Measurements from ENCODE around the gene COBL. TPM values are rescaled to one million over a fixed set of nuclear protein-coding genes. Genes with fewer than 3 reads are reported as not detected.
A peak's percentile ranks its signal among the peaks of the same experiment; 100 is the strongest.

The COBL gene
- total and polyA plus RNA-seq, 2 of the 4 experiments (the other 2 are of a cell fraction) = under 0.01 TPM; not detected in 1

GRCh38 chr7:51123322-51124019, 193.1 kb downstream of the COBL start:
- Histone ChIP-seq H3K18ac (ENCODE audit: low read depth, low read length) (no peak overlapping the region), H4K20me1 (ENCODE audit: insufficient read depth, low read length) (no peaks in the 10 kb centered on the region), H3K9me1 (ENCODE audit: insufficient read depth, low read length) (no peaks in the 10 kb centered on the region), H3K4me1 (ENCODE audit: control insufficient read depth, insufficient read depth, low read length) (no peaks in the 10 kb centered on the region), H4K5ac (ENCODE audit: low read depth, low read length) (no peak overlapping the region), H3K4ac (ENCODE audit: low read depth, low read length) (no peak overlapping the region), H2AK9ac (replicated peaks; ENCODE audit: low read depth, low read length, poor library complexity) (no peak overlapping the region), H3K36me3 (ENCODE audit: control insufficient read depth, insufficient read depth, low read length) (no peaks in the 10 kb centered on the region), H2AFZ (replicated peaks; ENCODE audit: low read length, poor library complexity) (no peak overlapping the region), H2BK5ac (ENCODE audit: low read depth, low read length, poor library complexity, severe bottlenecking) (no peak overlapping the region), H3K27ac (ENCODE audit: insufficient read depth, low read length) (no peak overlapping the region), H3K79me1 (ENCODE audit: low read depth in 1 of 2, low read length in 2 of 2) (no peaks in the 10 kb centered on the region), H2BK15ac (ENCODE audit: low read depth, low read length) (no peak overlapping the region), H4K91ac (ENCODE audit: insufficient read depth, low read depth, low read length) (no peak overlapping the region), H2BK20ac (ENCODE audit: low read depth, low read length) (no peak overlapping the region), H3K23ac (ENCODE audit: low read depth, low read length) (no peak overlapping the region), H3K14ac (replicated peaks; ENCODE audit: low read depth, low read length) (no peak overlapping the region), H4K8ac (ENCODE audit: low read depth in 2 of 2, low read length in 2 of 2) (no peak overlapping the region), H2BK120ac (ENCODE audit: low read depth, low read length) (no peak overlapping the region), H2AK5ac (ENCODE audit: low read depth, low read length) (no peak overlapping the region), H3K9me3 (ENCODE audit: control insufficient read depth, insufficient read depth, low read length) (no peaks in the 10 kb centered on the region), H3K4me3 (ENCODE audit: insufficient read depth, low read depth, low read length) (no peak overlapping the region), H3K4me2 (ENCODE audit: low read depth, low read length) (no peak overlapping the region), H3K27me3 (ENCODE audit: control insufficient read depth, insufficient read depth, low read length) (no peaks in the 10 kb centered on the region), H3K9ac (ENCODE audit: low read depth, low read length) (no peak overlapping the region), H3K56ac (ENCODE audit: extremely low read depth, insufficient read depth, low read length) (no peak overlapping the region)
- ChIA-PET CTCF (no interaction called here), POLR2A (ENCODE audit: unreplicated experiment) (no interaction called here)
- in situ Hi-C loops (cut with MboI; ENCODE audit: low sequenced_read_pairs) (no loop called here), dilution Hi-C loops (cut with HindIII; ENCODE audit: low sequenced_read_pairs, unreplicated experiment) (no loop called here), intact Hi-C loops (cut with micrococcal nuclease) (no loop called here)
- no TSS peak for BruUV-seq (replicated peaks)
- no peak for TF ChIP-seq SMC3 (IDR thresholded peaks at IDR 0.05; ENCODE audit: low read depth, low read length)
- TF ChIP-seq MAZ (IDR thresholded peaks at IDR 0.05; ENCODE audit: borderline replicate concordance, low read depth, low read length) = 0 out of 2 replicates have a peak, but pooled peaks have one; percentile 8
- no peak for TF ChIP-seq RAD21 (IDR thresholded peaks at IDR 0.05; ENCODE audit: low read length)
- no peak for TF ChIP-seq BHLHE40 (IDR thresholded peaks at IDR 0.05; ENCODE audit: low read depth, low read length)
- no peak for TF ChIP-seq CTCF (conservative IDR thresholded peaks at IDR 0.05; ENCODE audit: low read depth, low read length)
- TF ChIP-seq MAFK (IDR thresholded peaks at IDR 0.05; ENCODE audit: low read depth, low read length) = no peak
- TF ChIP-seq, protein P1, sequence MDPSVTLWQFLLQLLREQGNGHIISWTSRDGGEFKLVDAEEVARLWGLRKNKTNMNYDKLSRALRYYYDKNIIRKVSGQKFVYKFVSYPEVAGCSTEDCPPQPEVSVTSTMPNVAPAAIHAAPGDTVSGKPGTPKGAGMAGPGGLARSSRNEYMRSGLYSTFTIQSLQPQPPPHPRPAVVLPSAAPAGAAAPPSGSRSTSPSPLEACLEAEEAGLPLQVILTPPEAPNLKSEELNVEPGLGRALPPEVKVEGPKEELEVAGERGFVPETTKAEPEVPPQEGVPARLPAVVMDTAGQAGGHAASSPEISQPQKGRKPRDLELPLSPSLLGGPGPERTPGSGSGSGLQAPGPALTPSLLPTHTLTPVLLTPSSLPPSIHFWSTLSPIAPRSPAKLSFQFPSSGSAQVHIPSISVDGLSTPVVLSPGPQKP (IDR thresholded peaks at IDR 0.05; ENCODE audit: borderline replicate concordance, low read depth, low read length) = no peak
- TF ChIP-seq RFX5 (IDR thresholded peaks at IDR 0.05; ENCODE audit: low read depth, low read length) = no peak
- TF ChIP-seq CHD1 (IDR thresholded peaks at IDR 0.05; ENCODE audit: low read depth, low read length) = no peak
- TF ChIP-seq CEBPB (IDR thresholded peaks at IDR 0.05; ENCODE audit: low read depth, low read length) = peak; percentile 95
- no peak for TF ChIP-seq POLR2A (IDR thresholded peaks at IDR 0.05; ENCODE audit: low read depth, low read length)
- TF ChIP-seq MXI1 (IDR thresholded peaks at IDR 0.05; ENCODE audit: borderline replicate concordance, low read depth, low read length) = no peak
- TF ChIP-seq, protein P2, sequence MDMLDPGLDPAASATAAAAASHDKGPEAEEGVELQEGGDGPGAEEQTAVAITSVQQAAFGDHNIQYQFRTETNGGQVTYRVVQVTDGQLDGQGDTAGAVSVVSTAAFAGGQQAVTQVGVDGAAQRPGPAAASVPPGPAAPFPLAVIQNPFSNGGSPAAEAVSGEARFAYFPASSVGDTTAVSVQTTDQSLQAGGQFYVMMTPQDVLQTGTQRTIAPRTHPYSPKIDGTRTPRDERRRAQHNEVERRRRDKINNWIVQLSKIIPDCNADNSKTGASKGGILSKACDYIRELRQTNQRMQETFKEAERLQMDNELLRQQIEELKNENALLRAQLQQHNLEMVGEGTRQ (IDR thresholded peaks at IDR 0.05; ENCODE audit: low read depth, low read length) = peak; percentile 79
- no peak for TF ChIP-seq NFE2L2 (IDR thresholded peaks at IDR 0.05; ENCODE audit: low read depth, low read length)
- peak; percentile 41; the same call in 1 of the 2 replicates for TF ChIP-seq FOS (IDR thresholded peaks at IDR 0.05; ENCODE audit: low read depth, low read length)
- no peak for TF ChIP-seq RCOR1 (IDR thresholded peaks at IDR 0.05; ENCODE audit: insufficient replicate concordance, low read length)
- ATAC-seq (ENCODE audit: low read depth) (peak; percentile 93), DNase-seq (peak; percentile 79)
- 0% methylated on average over 1 of the region's 3 CpGs; no CpG with 5 or more reads in 1 of the 2 experiments for WGBS, 2 experiments (ENCODE audit: extremely low coverage in 2 of 2, insufficient read length in 1 of 2)

All from IMR-90 (cell line).